Measurements from ENCODE around the gene CSAD. TPM values are rescaled to one million over a fixed set of nuclear protein-coding genes. Genes with fewer than 3 reads are reported as not detected.

Gene CSAD
- total and polyA plus RNA-seq, 2 donors (not counting 3 experiments of a cell fraction or from before 2014, with no cell fraction given) = 21.1 to 24.4 TPM

DNA sequence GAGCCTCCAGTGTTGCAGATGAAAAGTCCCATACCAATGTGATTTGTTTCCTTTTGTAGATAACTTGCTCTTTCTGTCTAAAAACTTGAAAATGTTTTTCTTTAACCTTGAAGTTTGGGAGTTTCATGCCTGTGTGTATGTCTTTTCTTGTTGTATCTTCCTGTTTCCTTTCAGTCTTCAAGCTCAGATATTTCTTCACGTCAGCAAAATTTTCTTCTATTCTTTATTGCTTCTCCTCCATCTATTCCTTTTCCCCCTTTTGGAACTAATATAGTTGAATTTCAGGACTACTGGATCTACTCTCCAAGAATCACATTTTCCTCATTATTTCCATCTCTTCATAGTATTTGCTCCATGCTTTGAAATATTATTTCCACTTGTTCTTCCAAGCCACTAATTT, 53.6 kb downstream of the CSAD start:
- FAIRE-seq (no peak), DNase-seq (ENCODE audit: low read depth, low spot score) (no peak)
- intact Hi-C loops (cut with micrococcal nuclease) (no loop called here), dilution Hi-C loops (cut with MboI; ENCODE audit: extremely low pct_ligation_motif_present, low sequenced_read_pairs) (no loop called here)
- BruUV-seq (replicated peaks) = no TSS peak
- CTCF ChIA-PET = interaction anchor here (1.2 kb wide), 1 partner anchor 71 kb away, joined by 3 read pairs; no protein-coding TSS in a partner anchor
- POLR2A ChIA-PET = no interaction called here
- Histone ChIP-seq H3K9me1 (replicated peaks; ENCODE audit: control insufficient read depth, extremely low read depth, insufficient read depth, low read length) (no peaks in the 10 kb centered on the region), H3K9me3 (replicated peaks; ENCODE audit: control insufficient read depth, insufficient read depth, low read length) (no peaks in the 10 kb centered on the region), H3K4me3 (replicated peaks in 1 of 3; ENCODE audit: insufficient read depth in 1 of 3, low read depth in 1 of 3, low read length in 3 of 3) (no peak overlapping the region), H3K79me2 (ENCODE audit: control insufficient read depth, insufficient read depth, low read length) (no peaks in the 10 kb centered on the region), H3K27me3 (ENCODE audit: control insufficient read depth in 2 of 2, insufficient read depth in 2 of 2, low read length in 2 of 2) (peaks cover 3 to 7% of the 10 kb centered on the region in 2 experiments), H3K4me2 (ENCODE audit: insufficient read depth, low read length) (no peak overlapping the region), H3K27ac (ENCODE audit: insufficient read depth, low read depth, low read length) (no peak overlapping the region), H3K36me3 (ENCODE audit: control insufficient read depth in 2 of 2, extremely low read depth in 1 of 2, insufficient read depth in 2 of 2, low read length in 2 of 2) (no peaks in the 10 kb centered on the region), H3K4me1 (ENCODE audit: control insufficient read depth, extremely low read depth, insufficient read depth, low read length) (no peaks in the 10 kb centered on the region), H4K20me1 (replicated peaks; ENCODE audit: control insufficient read depth, extremely low read depth, insufficient read depth, low read length) (no peaks in the 10 kb centered on the region), H2AFZ (ENCODE audit: low read depth, low read length) (no peak overlapping the region), H3K9ac (replicated peaks; ENCODE audit: extremely low read depth, insufficient read depth, low read length) (no peak overlapping the region)
- TF ChIP-seq POLR2AphosphoS5 (IDR thresholded peaks at IDR 0.05; ENCODE audit: insufficient read depth, low read depth, low read length) = no peak
- TF ChIP-seq POLR2A (IDR thresholded peaks at IDR 0.05; ENCODE audit: low read depth, low read length) = no peak
- TF ChIP-seq, protein P1, sequence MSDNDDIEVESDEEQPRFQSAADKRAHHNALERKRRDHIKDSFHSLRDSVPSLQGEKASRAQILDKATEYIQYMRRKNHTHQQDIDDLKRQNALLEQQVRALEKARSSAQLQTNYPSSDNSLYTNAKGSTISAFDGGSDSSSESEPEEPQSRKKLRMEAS (IDR thresholded peaks at IDR 0.05; ENCODE audit: insufficient read depth, insufficient read length) = no peak
- TF ChIP-seq GATA2 (IDR thresholded peaks at IDR 0.05; ENCODE audit: insufficient read depth, insufficient read length, low read depth, low read length) = no peak
- TF ChIP-seq MYC (IDR thresholded peaks at IDR 0.05; ENCODE audit: low read depth, low read length) = no peak
- no peak for TF ChIP-seq FOS (IDR thresholded peaks at IDR 0.05; ENCODE audit: borderline replicate concordance, insufficient read depth, low read length)
- TF ChIP-seq, protein P2, sequence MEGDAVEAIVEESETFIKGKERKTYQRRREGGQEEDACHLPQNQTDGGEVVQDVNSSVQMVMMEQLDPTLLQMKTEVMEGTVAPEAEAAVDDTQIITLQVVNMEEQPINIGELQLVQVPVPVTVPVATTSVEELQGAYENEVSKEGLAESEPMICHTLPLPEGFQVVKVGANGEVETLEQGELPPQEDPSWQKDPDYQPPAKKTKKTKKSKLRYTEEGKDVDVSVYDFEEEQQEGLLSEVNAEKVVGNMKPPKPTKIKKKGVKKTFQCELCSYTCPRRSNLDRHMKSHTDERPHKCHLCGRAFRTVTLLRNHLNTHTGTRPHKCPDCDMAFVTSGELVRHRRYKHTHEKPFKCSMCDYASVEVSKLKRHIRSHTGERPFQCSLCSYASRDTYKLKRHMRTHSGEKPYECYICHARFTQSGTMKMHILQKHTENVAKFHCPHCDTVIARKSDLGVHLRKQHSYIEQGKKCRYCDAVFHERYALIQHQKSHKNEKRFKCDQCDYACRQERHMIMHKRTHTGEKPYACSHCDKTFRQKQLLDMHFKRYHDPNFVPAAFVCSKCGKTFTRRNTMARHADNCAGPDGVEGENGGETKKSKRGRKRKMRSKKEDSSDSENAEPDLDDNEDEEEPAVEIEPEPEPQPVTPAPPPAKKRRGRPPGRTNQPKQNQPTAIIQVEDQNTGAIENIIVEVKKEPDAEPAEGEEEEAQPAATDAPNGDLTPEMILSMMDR (IDR thresholded peaks at IDR 0.05; ENCODE audit: extremely low read depth in 1 of 2, insufficient read depth in 1 of 2, low read depth in 1 of 2, low read length in 2 of 2) = no peak
- no peak for TF ChIP-seq JUN (IDR thresholded peaks at IDR 0.05; ENCODE audit: borderline replicate concordance, insufficient read depth, insufficient read length, low read depth)
- no peak for TF ChIP-seq EZH2 (IDR thresholded peaks at IDR 0.05; ENCODE audit: borderline replicate concordance, low read depth, low read length, severe bottlenecking)

Measured in endothelial cell of umbilical vein (primary cell).